Activated naive CD8-positive, alpha-beta T cell treated with anti-CD3 and anti-CD28 coated beads, Interleukin-2, amount 10 ng/mL, durations not matched to agents 7 days and 5 days (primary cell): ENCODE data around the gene B4GALT2. TPM values are rescaled to one million over a fixed set of nuclear protein-coding genes. Genes with fewer than 3 reads are reported as not detected.

Source experiments
- ATAC-seq: fragments of 150-1000 bp; cut with Tn5 transposase; one replicate; pipeline ENCODE4 v1.10.0; 2021; ENCODE audit warnings: low read depth, moderate library complexity
- POLR2A ChIA-PET: fragments of 350-600 bp; sonication (Branson Sonifier 250); formaldehyde crosslinking; loops from one replicate; lab custom pipeline; 2021; ENCODE audit warnings: antibody characterized with exemption; lab: Charles Lee
- DNase-seq: peaks from one replicate; pipeline ENCODE4 v3.0.0; 2021
- H3K27ac Mint-ChIP-seq: one replicate; pipeline ENCODE4 v1.8.0; 2022; ENCODE audit warnings: mild to moderate bottlenecking, mixed read lengths
- H3K27me3 Mint-ChIP-seq: one replicate; pipeline ENCODE4 v1.8.0; 2022; ENCODE audit warnings: mild to moderate bottlenecking, moderate library complexity, mixed read lengths
- H3K36me3 Mint-ChIP-seq: one replicate; pipeline ENCODE4 v1.8.0; 2021; ENCODE audit warnings: mild to moderate bottlenecking, mixed read lengths
- H3K4me1 Mint-ChIP-seq: one replicate; pipeline ENCODE4 v1.8.0; 2021; ENCODE audit warnings: mixed read lengths
- H3K4me3 Mint-ChIP-seq: one replicate; pipeline ENCODE4 v1.8.0; 2022; ENCODE audit warnings: mild to moderate bottlenecking, moderate library complexity, mixed read lengths
- H3K9me3 Mint-ChIP-seq: one replicate; pipeline ENCODE4 v1.8.0; 2021; ENCODE audit warnings: mixed read lengths
- total RNA-seq, 2 experiments: library from RNA; stranded (reverse); gene quantifications; one replicate each; pipeline ENCODE4 v1.2.3, GENCODE V29; 2021

B4GALT2 gene
- total RNA-seq, 2 experiments from 2014 or later = 12.5 to 13.3 TPM

- H3K4me1 Mint-ChIP-seq = peaks cover 2% of the 10 kb centered on the region
- no peak for ATAC-seq
- H3K36me3 Mint-ChIP-seq = no peaks in the 10 kb centered on the region
- H3K27ac Mint-ChIP-seq = no peak overlapping the region
- DNase-seq = no peak
- no peak overlapping the region for H3K4me3 Mint-ChIP-seq
- POLR2A ChIA-PET = no interaction called here
- no peaks in the 10 kb centered on the region for H3K9me3 Mint-ChIP-seq
- peaks cover 12% of the 10 kb centered on the region for H3K27me3 Mint-ChIP-seq
These were observed 60.1 kb downstream of the B4GALT2 start for GRCh38 chr1:44038876-44039657.

GRCh38 chr1:44040418-44040817 is 61.4 kb downstream of the B4GALT2 start:
- ATAC-seq (no peak), DNase-seq (no peak)
- H3K36me3 Mint-ChIP-seq = no peaks in the 10 kb centered on the region
- POLR2A ChIA-PET = no interaction called here
- H3K9me3 Mint-ChIP-seq = no peaks in the 10 kb centered on the region
- peaks cover 16% of the 10 kb centered on the region for H3K27me3 Mint-ChIP-seq
- peaks cover 2% of the 10 kb centered on the region for H3K4me1 Mint-ChIP-seq
- H3K27ac Mint-ChIP-seq = no peak overlapping the region
- H3K4me3 Mint-ChIP-seq = no peak overlapping the region

Other genes with a start within 250 kb of the B4GALT2 start
- gene ARTN, start 45.4 kb upstream of the B4GALT2 start, total RNA-seq = under 1 TPM; 0.39 to 0.71 TPM
- gene IPO13, start 32.3 kb upstream of the B4GALT2 start, total RNA-seq = 10 to 100 TPM; 24.1 to 24.4 TPM
- gene DPH2, start 9.2 kb upstream of the B4GALT2 start, total RNA-seq = 10 to 100 TPM; 26.7 to 28.2 TPM
- 10 to 100 TPM; 90.4 to 94.2 TPM for gene ATP6V0B, start 4.2 kb upstream of the B4GALT2 start, total RNA-seq
- gene CCDC24, start 12.4 kb downstream of the B4GALT2 start, total RNA-seq = 1 to 10 TPM; 1.3 to 3.2 TPM
- gene SLC6A9, start 52.3 kb downstream of the B4GALT2 start, total RNA-seq = 1 to 10 TPM; 1.9 to 3.0 TPM
- gene KLF17, start 139.6 kb downstream of the B4GALT2 start, total RNA-seq = not detected
- gene KLF18, start 162.4 kb downstream of the B4GALT2 start, total RNA-seq = not detected
- gene DMAP1, start 234.3 kb downstream of the B4GALT2 start, total RNA-seq = 10 to 100 TPM; 53.3 to 58.6 TPM